HG03097 (cell line): ENCODE data around the gene LACC1.
A peak's percentile ranks its signal among the peaks of the same experiment; 100 is the strongest.

Experiments
- ATAC-seq: cut with Tn5 transposase; IDR thresholded peaks from one replicate; pipeline ENCODE4 v1.9.1; 2021; ENCODE audit not compliant: unreplicated experiment, low FRiP score

The LACC1 gene

GRCh38 chr13:43881580-43881979 is 1.9 kb downstream of the LACC1 start:
- no peak for ATAC-seq

GRCh38 chr13:43883631-43884030 is 3.9 kb downstream of the LACC1 start:
- no peak for ATAC-seq

- ATAC-seq, result no peak
Measured at GRCh38 chr13:43884222-43884621, 4.5 kb downstream of the LACC1 start.

- ATAC-seq, result no peak
Measured at GRCh38 chr13:43894438-43894837, 14.7 kb downstream of the LACC1 start.

- no peak for ATAC-seq
Measured at GRCh38 chr13:43895940-43896339, 16.2 kb downstream of the LACC1 start.

- ATAC-seq, result no peak
Measured at GRCh38 chr13:43905435-43906031, 25.8 kb downstream of the LACC1 start.

- no peak for ATAC-seq
Measured at GRCh38 chr13:43908156-43909126, 28.7 kb downstream of the LACC1 start.

GRCh38 chr13:43910856-43911255 is 31.2 kb downstream of the LACC1 start:
- no peak for ATAC-seq

GRCh38 chr13:43911278-43911677 is 31.6 kb downstream of the LACC1 start:
- no peak for ATAC-seq

- ATAC-seq, result no peak
Measured at GRCh38 chr13:43911871-43912270, 32.2 kb downstream of the LACC1 start.

- no peak for ATAC-seq
Measured at GRCh38 chr13:43915451-43915850, 35.7 kb downstream of the LACC1 start.

- no peak for ATAC-seq
Measured at GRCh38 chr13:43916828-43917227, 37.1 kb downstream of the LACC1 start.

GRCh38 chr13:43918636-43919035 is 38.9 kb downstream of the LACC1 start:
- ATAC-seq, result no peak

- ATAC-seq, result no peak
Measured at GRCh38 chr13:43920965-43921674, 41.4 kb downstream of the LACC1 start.

GRCh38 chr13:43924549-43925245 is 45.0 kb downstream of the LACC1 start:
- peak; percentile 75 for ATAC-seq

- no peak for ATAC-seq
Measured at GRCh38 chr13:43929947-43930346, 50.2 kb downstream of the LACC1 start.

- peak; percentile 100 for ATAC-seq
Measured at GRCh38 chr13:43933378-43933777, 53.7 kb downstream of the LACC1 start.

GRCh38 chr13:43934273-43934672 is 54.6 kb downstream of the LACC1 start:
- no peak for ATAC-seq

GRCh38 chr13:43935878-43936277 is 56.2 kb downstream of the LACC1 start:
- no peak for ATAC-seq

- ATAC-seq, result no peak
Measured at GRCh38 chr13:43936647-43937046, 56.9 kb downstream of the LACC1 start.

- ATAC-seq, result no peak
Measured at GRCh38 chr13:43937839-43938238, 58.1 kb downstream of the LACC1 start.
